T-helper 1 cell treated with Interleukin-12 subunit alpha and Interleukin-12 subunit beta and Interleukin-4 antibody, amounts not matched to agents 30 ng/mL and 1 ng/mL, for 36 hours (primary cell): ENCODE results near the gene SRR. TPM values are rescaled to one million over a fixed set of nuclear protein-coding genes. Genes with fewer than 3 reads are reported as not detected.
"Not testable (repeated sequence)": the region's sequence is repeated elsewhere in the genome, so short reads cannot be mapped to it uniquely, and the experiment has no call there.

ENCODE experiments used
- intact Hi-C: fragments of 100-400 bp; cut with micrococcal nuclease; formaldehyde crosslinking; loops from one replicate; pipeline ENCODE4 v1.15.1; 2024
- total RNA-seq: library from RNA; stranded (reverse); gene quantifications from 2 replicates; pipeline ENCODE4 v1.2.3, GENCODE V29; 2022

The SRR gene
- 18.7 and 19.0 TPM in 2 replicates for total RNA-seq

- intact Hi-C loops, result loop anchor here (1.0 to 5.0 kb wide), 10 partner anchors 33 to 586 kb away; partner anchors contain the start of genes CLUH, DPH1, MNT and TSR1
Measured at GRCh38 chr17:2303204-2304188, at the start of gene SRR, which contains the start of gene SMG6. Gene SRR, plus strand, starts transcription at chr17:2303950. Its CDS starts 11,611 bp downstream, at chr17:2315561. Gene SMG6, minus strand, starts transcription at chr17:2303785. Its CDS starts 65 bp downstream, at chr17:2303720.

GRCh38 chr17:2258830-2259229 lies 44.9 kb upstream of the SRR start:
- intact Hi-C loops, result not testable (repeated sequence)

DNA sequence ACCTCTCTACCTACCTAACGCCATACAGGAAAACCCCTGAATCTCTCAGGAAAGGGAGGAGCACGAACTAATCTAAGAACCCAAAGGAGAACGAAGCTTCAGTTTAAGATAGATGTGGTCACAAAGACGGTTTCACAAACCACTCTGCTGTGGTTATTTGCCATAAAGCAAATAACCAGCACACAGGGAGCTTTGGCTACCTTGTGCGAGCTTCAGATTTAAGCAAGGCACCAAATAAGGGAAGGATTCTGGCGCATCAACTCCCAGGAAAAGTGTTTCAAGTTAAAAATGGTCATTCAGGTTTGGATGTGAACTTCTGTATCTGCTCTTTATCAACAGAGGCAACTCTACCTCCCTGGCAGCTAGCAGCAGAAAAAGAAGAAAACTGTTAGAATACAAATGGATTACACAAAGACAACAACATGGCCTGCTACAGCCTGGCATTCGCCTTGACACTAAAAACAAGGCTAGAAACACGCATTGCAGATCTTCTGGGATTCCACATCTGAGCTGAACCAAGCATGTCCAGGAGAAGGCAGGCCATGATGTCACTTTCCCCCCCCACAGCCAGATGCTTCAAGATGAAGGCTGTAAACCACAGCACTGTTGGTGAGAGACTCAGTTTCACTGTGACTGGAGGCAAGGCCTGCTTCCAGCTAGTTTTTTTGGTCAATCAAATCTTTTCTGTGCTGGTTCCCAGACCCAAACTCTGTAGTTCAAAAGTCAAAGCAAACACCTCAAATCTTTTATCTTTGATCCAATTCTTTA lies 43.8 kb upstream of the SRR start:
- intact Hi-C loops, result no loop called here

DNA sequence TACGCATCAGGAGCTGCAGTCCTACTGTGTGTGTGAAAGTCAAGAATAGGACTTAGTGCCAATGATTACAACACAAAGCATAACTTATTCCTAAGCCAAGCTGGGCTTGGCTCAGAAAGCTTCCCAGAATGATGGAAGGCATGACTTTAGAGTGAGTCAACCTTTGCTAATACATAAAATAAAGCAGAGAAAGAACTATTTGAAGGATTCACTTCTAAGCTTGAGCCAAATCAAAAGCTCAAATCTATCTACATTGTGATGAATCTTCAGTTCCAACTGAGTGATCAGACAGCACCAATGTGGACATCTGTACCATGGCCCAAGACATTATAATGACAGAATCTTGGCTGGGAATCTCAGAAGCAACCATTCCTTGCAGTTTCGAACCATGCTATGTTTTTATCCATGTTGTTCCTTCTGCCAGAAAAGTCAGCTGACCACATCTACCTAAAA lies 41.6 kb upstream of the SRR start:
- intact Hi-C loops, result no loop called here

DNA sequence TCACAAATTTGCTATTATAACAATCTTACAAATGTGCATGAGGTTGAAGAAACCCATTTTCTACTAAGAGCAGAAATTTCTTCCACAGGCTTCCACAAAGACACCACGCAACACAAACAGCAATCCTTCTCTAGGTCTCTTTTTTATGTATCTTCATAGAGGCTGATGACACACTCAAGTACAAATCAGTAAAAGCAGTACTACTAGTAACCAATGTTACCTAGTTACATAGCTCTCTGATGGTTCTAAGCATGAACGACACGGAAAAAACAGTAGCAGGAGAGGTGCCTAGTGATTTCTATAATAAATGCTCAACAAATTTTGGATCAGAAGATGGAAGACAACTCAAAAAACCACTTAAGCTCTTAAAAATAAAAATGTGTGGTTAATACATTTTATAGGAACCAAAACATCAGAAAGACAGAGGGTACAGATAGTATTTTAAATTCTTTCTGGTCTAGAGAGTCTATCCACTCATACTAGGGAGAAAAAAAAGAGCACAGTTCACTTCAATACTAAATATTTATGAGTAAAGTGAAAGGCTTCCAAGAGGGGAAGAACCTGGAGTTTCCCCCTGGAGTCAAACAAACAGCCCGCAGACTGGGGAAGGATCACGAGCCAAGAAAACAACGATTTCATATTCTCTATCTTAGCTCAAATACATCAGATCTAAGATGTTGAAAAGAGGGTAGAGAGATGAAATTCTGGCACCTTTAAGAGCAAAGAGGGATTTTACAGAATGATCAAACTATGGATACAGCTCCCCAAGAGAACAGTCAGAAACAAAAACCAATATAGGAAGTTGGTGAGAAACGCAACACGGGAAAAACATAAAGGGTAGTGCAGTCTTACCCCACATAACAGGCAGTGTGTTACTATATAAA lies 40.3 kb upstream of the SRR start:
- intact Hi-C loops, result no loop called here

- intact Hi-C loops, result no loop called here
Measured at GRCh38 chr17:2264067-2264860, 39.5 kb upstream of the SRR start.

DNA sequence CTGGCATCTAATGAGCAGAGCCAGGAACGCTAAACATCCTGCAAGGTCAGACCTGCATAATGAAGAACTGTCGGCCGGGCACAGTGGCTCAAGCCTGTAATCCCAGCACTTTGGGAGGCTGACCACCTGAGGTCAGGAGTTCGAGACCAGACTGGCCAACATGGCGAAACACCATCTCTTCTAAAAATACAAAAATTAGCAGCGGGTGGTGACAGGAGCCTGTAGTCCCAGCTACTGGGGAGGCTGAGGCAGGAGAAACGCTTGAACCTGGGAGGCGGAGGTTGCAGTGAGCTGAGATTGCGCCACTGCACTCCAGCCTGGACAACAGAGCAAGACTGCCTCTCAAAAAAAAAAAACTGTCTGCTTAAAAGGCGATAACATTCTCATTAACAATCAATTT lies 38.6 kb upstream of the SRR start:
- intact Hi-C loops, result not testable (repeated sequence)

GRCh38 chr17:2266045-2266864 lies 37.5 kb upstream of the SRR start:
- intact Hi-C loops, result loop anchor here (1.0 to 2.0 kb wide), 11 partner anchors 9 to 549 kb away; partner anchors contain the start of genes MNT, SMG6 and SRR

DNA sequence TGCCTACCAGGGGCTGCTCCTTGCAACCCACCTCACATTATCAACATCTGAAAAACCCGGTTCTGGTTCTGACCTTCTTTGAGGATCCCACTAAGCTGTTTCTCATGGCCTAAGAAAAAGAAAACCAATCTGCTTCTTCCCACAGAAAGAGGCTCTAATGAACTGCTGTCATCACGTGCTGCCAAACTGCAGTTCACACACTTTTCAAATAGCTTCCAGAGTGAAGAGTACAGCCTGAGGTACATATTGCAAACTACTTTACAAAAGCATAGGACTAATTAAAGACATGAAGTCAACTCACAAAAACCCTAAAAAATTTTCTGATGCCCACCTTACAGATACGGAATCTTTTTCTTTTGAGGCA lies 36.9 kb upstream of the SRR start:
- intact Hi-C loops, result loop anchor here (1.0 to 2.0 kb wide), 11 partner anchors 8 to 550 kb away; partner anchors contain the start of genes MNT, SMG6 and SRR

- intact Hi-C loops, result loop anchor here (2.0 kb wide), 1 partner anchor 551 kb away; no protein-coding TSS in a partner anchor
Measured at GRCh38 chr17:2267354-2267753, 36.4 kb upstream of the SRR start.

DNA sequence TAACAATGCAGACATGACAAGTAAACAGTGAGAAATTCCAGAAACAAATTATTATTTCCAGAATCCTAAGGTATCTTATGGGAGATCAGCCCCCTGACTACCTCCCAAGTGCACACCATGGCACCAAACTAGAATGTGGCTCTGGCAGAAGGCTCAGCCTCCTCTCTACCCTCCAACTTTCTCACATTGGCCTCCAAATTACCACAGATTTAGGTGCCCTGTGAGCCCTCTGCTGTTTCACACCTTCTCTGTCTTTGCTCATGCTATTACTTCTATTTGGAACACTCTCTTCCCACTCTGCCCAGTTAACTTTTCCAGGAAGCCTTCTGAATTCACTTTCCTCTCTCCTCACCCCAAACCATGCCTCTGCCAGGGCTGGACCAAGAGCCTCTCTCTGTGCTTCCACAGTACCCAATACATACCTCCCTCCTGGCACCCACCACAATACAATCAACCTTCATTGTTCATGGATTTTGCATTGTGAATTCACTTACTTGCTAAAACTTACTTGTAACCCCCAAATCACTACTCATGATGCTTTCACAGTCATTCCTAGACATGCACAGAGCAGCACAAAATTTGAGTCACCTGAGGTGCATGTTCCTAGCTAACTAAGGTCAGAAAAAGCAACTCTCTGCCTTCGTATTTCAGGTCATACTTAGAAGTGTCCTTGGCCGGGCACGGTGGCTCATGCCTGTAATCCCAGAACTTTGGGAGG lies 31.6 kb upstream of the SRR start:
- intact Hi-C loops, result loop anchor here (1.0 kb wide), 1 partner anchor 8 kb away; no protein-coding TSS in a partner anchor

DNA sequence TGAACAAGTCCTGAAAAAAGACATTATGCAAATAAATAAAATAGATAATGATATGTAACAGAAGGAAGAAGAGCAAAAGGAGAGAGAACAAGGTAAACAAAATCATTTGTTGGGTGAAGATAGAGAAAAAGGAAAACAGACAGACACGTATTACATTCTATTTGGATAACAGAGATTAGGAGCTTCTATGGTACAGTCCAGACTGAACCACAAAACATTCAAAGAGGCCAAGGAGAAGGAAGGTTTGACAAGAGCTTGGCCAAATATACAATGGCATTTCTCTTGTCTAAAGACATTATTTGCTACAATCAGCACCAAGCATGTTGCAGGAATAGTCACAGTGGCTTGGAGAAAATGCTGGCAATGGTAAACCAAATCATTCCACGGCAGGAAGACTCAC lies 29.3 kb upstream of the SRR start:
- intact Hi-C loops, result no loop called here

- intact Hi-C loops, result loop anchor here (1.0 kb wide), 1 partner anchor 9 kb away; no protein-coding TSS in a partner anchor
Measured at GRCh38 chr17:2275722-2276121, 28.0 kb upstream of the SRR start.

DNA sequence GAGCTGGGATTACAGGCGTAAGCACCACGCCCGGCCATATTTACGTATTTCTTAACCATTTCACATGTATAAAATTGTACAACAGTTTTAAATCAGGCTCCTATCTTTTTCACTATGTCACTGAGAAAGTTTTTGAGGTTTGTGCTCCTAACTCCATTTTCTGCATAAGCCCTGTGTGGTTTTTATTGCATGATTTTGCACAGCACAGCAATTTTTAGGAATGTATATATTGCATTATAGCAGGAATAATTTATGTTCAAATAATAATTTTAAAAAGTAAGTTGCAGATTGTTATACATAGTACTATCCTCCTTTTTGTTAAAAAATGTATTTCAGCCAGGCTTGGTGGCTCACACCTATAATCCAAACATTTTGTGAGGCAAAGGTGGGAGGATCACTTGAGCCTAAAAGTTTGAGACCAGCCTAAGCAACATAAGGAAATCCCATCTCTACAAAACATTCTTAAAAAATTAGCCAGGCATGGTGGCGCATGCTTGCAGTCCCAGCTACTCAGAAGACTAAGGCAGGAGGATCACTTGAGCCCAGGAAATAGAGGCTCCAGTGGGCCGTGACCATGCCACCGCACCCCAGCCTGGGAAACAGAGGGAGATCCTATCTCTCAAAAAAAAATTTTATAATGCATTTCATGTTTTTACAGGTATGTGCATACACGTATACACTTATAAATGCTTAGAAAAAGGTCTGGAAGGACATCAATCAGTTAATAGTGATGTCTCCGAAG lies 26.1 kb upstream of the SRR start:
- intact Hi-C loops, result no loop called here

GRCh38 chr17:2279707-2280106 lies 24.0 kb upstream of the SRR start:
- intact Hi-C loops, result loop anchor here (1.0 kb wide), 1 partner anchor 7 kb away; no protein-coding TSS in a partner anchor

DNA sequence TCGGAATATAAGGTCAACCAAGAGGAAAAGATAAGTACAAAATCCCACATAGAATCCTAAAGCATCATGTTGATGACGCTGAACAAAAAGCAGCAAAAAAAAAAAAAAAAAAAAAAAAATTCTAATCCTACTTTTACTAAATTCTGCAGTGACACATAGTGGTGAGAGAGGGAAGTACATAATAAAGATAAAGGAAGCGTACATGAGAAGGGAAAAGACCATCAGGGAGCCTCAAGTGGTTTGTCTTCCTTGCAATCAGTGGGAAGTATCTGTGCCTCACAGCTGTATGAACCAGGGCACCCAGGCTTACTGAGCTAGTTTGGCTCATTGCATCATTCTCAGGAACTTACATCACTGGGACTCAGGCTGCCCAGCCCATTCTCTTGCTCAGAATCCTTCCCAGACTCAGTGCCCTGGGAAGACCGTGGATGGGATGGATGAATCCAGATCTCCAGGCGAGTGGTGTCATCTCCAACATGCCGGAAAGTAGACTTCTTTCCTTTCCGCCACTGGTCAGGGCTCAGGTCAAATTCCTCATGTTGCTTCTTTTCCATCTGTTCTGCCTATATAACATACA lies 21.4 kb upstream of the SRR start:
- intact Hi-C loops, result loop anchor here (1.0 kb wide), 4 partner anchors 16 to 228 kb away; no protein-coding TSS in a partner anchor

DNA sequence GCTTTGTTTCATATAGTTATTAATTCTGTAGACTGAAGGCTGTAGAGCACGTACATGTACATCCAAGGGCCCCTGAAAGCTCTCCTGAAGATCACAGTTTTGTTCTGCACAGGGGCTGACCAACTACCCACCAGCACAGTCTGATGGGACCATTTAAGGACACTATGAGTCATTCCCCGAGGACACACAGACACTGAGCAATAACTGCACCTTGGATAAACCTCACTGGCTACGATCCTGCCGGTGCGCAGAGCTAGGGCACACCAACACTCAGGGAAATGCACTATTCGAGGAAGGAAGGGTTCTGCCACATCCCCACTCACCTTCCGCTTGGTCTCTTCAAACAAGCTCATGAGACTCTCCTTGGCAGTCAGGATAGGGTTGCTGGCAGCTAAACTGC lies 20.4 kb upstream of the SRR start:
- intact Hi-C loops, result no loop called here
